Measurements from ENCODE around the gene HCRTR1. TPM values are rescaled to one million over a fixed set of nuclear protein-coding genes. Genes with fewer than 3 reads are reported as not detected.
"Not testable (repeated sequence)": the region's sequence is repeated elsewhere in the genome, so short reads cannot be mapped to it uniquely, and the experiment has no call there.

The HCRTR1 gene
- total RNA-seq, 6 donors from 2014 or later = 2.1 TPM; not detected in 5

- no peaks in the 10 kb centered on the region for H3K9me3 ChIP-seq
- no peak overlapping the region for H3K4me3 ChIP-seq
- H3K36me3 ChIP-seq = peaks cover 0 to 50% (median 13%) of the 10 kb centered on the region in 4 donors
- H3K27me3 ChIP-seq = no peaks in the 10 kb centered on the region
- ATAC-seq (ENCODE audit: low FRiP score in 2 of 2) (no peak), DNase-seq (no peak)
- WGBS, 2 donors = 84 to 89% methylated on average over 7 to 11 of the region's 11 CpGs
- H3K27ac ChIP-seq = peak overlapping the region in 3 of 4 donors; percentile 77 to 91 (median 85)
- peaks cover 66 to 75% (median 69%) of the 10 kb centered on the region in 4 donors for H3K4me1 ChIP-seq
- TF ChIP-seq POLR2A (IDR thresholded peaks at IDR 0.05) (no peak), POLR2AphosphoS5 (IDR thresholded peaks at IDR 0.05) (no peak), CTCF (IDR thresholded peaks at IDR 0.05) (no peak), EP300 (IDR thresholded peaks at IDR 0.05) (no peak)
Measured at GRCh38 chr1:31585736-31586365, 31.6 kb upstream of the HCRTR1 start.

- no peaks in the 10 kb centered on the region for H3K27me3 ChIP-seq
- H3K4me1 ChIP-seq = peaks cover 66 to 71% (median 68%) of the 10 kb centered on the region in 4 donors
- no peak for ATAC-seq (ENCODE audit: low FRiP score in 2 of 2)
- H3K36me3 ChIP-seq = peaks cover 0 to 50% (median 13%) of the 10 kb centered on the region in 4 donors
- WGBS, 2 donors = 81 to 86% methylated on average over 17 to 29 of the region's 47 CpGs
- no peaks in the 10 kb centered on the region for H3K9me3 ChIP-seq
- H3K27ac ChIP-seq = peak overlapping the region; percentile 85 to 92 (median 90)
- TF ChIP-seq CTCF (IDR thresholded peaks at IDR 0.05) (no peak), POLR2A (IDR thresholded peaks at IDR 0.05) (no peak), EP300 (IDR thresholded peaks at IDR 0.05) (no peak), POLR2AphosphoS5 (IDR thresholded peaks at IDR 0.05) (no peak)
- peak in 1 of 2 donors; percentile 81 for DNase-seq
- no peak overlapping the region for H3K4me3 ChIP-seq
Measured at GRCh38 chr1:31586376-31587327, 30.8 kb upstream of the HCRTR1 start.

GRCh38 chr1:31587328-31587699, 30.2 kb upstream of the HCRTR1 start:
- Histone ChIP-seq H3K4me1 (peaks cover 60 to 69% (median 64%) of the 10 kb centered on the region in 4 donors), H3K36me3 (peaks cover 0 to 45% (median 13%) of the 10 kb centered on the region in 4 donors), H3K27ac (peak overlapping the region; percentile 85 to 92 (median 90))
- not testable (repeated sequence) for H3K4me3 ChIP-seq; H3K27me3 ChIP-seq; H3K9me3 ChIP-seq; DNase-seq; ATAC-seq (ENCODE audit: low FRiP score in 2 of 2)
- 94 to 97% methylated on average over 5 of the region's 5 CpGs for WGBS, 2 donors

GRCh38 chr1:31587720-31588423, 29.6 kb upstream of the HCRTR1 start:
- H3K4me1 ChIP-seq = peaks cover 55 to 69% (median 59%) of the 10 kb centered on the region in 4 donors
- no peak for TF ChIP-seq EP300 (IDR thresholded peaks at IDR 0.05)
- peak in 1 of 4 donors; percentile 9 for TF ChIP-seq POLR2A (IDR thresholded peaks at IDR 0.05)
- TF ChIP-seq POLR2AphosphoS5 (IDR thresholded peaks at IDR 0.05) = peak; percentile 17 to 18
- peak; percentile 40 to 68 (median 60) for TF ChIP-seq CTCF (IDR thresholded peaks at IDR 0.05)

More at GRCh38 chr1:31587720-31588423, 29.6 kb upstream of the HCRTR1 start:
- Histone ChIP-seq H3K27ac (peak overlapping the region; percentile 85 to 92 (median 90)), H3K36me3 (peaks cover 0 to 39% (median 13%) of the 10 kb centered on the region in 4 donors), H3K9me3 (no peaks in the 10 kb centered on the region), H3K4me3 (no peak overlapping the region), H3K27me3 (no peaks in the 10 kb centered on the region)
- 48 to 50% methylated on average over 11 to 12 of the region's 14 CpGs for WGBS, 2 donors
- DNase-seq (peak in 1 of 2 donors; percentile 78), ATAC-seq (ENCODE audit: low FRiP score in 2 of 2) (peak; percentile 46 to 59)

Measured in upper lobe of left lung (tissue), 6 donors.